HT-29 (cell line): ENCODE measurements around the gene KRTAP12-3. TPM values are rescaled to one million over a fixed set of nuclear protein-coding genes. Genes with fewer than 3 reads are reported as not detected.
"Not testable (repeated sequence)": the region's sequence is repeated elsewhere in the genome, so short reads cannot be mapped to it uniquely, and the experiment has no call there.

ENCODE experiments used
- DNase-seq: peaks from one replicate; pipeline ENCODE4 v3.0.0-alpha.2; 2015; ENCODE audit warnings: low spot score
- total RNA-seq: library from RNA; depleted of rRNA; stranded (reverse); fragments of >200 nt; shearing (Covaris generic); gene quantifications from 2 replicates; pipeline ENCODE4 v1.2.3, GENCODE V29; 2014

The KRTAP12-3 gene
- total RNA-seq, 1 experiment from 2014 or later = not detected

- DNase-seq = no peak
Observed at GRCh38 chr21:44650265-44650972, 7.3 kb upstream of the KRTAP12-3 start.

DNA sequence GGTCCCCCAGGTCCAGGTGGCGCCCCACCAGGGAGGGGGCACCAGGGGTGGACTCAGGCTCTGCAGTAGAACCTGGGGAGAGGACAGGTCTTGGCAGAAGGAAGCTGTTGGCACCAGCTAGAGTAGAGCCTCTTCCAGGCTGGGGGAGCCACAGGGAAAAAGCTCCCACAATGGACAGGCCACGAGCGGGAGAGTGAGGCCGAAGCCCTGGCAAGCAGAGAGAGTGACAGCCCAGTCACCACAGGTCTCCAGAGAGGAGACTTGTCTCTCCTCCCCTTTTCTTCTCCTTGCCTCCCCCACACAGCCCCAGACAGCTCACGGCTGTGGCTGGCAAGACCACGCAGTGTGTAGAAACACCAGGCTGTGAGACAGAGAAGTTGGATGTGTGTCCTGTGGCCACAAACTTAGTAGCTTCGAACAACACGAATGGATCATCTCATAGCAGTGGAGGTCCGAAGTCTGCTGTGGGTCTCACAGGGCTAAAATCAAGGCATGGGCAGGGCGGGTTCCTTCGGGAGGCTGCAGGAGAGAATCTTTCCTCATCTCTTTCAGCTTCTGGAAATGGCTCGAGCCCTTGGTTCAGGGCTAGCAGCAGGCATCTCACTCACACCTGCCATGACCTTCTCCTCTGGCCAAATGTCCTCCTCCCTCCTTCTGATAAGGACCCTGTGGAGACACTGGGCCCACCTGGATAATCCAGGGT lies 6.6 kb upstream of the KRTAP12-3 start:
- DNase-seq = no peak

DNA sequence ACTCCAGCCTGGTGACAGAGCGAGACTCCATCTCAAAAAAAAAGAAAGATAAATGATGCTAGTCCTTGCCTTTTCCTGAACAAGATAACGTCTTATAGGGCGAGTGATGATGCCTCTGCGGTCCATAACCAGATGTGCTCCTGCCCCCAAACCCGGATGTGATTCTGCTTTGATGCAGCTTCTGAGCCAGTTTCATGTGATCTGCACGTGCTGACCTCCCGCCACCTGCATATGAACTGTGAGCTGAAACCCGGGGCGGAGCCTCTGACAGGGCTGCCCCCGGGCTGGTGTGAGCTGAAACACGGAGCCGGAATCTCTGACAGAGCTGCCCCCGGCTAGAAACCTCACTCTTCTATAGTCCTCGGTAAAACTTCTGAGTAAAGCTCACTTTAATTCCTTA lies 4.6 kb upstream of the KRTAP12-3 start:
- no peak for DNase-seq

DNA sequence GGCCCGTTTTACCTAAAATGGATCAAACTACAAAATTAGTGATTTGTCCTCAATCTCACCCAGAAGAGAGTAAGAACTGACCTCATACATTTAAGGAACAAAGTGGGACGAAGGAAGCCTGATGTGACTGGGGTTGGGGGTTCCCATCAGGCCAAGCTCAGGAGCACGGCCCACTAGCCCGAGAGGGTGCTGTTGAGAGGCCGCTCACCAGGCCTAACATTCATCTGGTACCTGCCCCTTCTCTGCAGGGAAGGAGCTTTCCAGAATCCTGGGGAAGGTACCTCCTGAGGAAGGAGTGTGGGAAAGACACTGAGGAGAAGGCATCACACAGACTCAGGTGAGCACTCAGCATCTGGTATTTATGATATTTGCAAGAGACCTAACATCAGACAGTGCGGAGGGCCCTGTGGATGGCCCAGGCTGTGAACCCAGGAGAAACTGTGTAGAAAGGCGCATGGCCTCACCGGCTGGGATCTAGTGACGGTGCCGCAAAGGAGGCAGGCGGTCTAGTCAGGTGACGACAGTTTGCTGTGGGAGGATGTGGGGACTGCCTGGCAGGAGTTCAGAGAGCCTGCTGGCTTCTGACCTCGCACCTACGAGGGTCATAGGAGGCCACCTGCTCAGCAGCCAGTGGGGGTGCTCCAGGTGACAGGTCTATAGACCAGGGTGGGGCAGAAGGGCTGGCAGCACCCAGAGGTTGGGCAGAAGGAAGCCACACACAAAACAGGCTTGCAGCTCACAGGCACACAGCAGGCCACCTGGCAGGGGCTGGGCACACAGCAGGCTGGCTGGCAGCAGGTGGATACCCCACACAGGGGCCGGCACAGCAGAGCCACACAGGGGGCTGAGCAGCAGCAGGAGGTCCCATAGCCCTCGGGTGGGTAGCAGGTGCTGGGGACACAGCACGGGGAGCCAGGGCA lies 3.8 kb upstream of the KRTAP12-3 start:
- DNase-seq = no peak

GRCh38 chr21:44654576-44655175 lies 3.1 kb upstream of the KRTAP12-3 start, which contains the start of gene KRTAP12-4:
TSS of gene KRTAP12-4 (minus strand) at chr21:44654659. CDS start at chr21:44654614, 45 bp downstream.
- no peak for DNase-seq

GRCh38 chr21:44656868-44657267 lies 864 bp upstream of the KRTAP12-3 start:
- DNase-seq = no peak

- no peak for DNase-seq
Observed at GRCh38 chr21:44658541-44658910, 794 bp downstream of the KRTAP12-3 start.

DNA sequence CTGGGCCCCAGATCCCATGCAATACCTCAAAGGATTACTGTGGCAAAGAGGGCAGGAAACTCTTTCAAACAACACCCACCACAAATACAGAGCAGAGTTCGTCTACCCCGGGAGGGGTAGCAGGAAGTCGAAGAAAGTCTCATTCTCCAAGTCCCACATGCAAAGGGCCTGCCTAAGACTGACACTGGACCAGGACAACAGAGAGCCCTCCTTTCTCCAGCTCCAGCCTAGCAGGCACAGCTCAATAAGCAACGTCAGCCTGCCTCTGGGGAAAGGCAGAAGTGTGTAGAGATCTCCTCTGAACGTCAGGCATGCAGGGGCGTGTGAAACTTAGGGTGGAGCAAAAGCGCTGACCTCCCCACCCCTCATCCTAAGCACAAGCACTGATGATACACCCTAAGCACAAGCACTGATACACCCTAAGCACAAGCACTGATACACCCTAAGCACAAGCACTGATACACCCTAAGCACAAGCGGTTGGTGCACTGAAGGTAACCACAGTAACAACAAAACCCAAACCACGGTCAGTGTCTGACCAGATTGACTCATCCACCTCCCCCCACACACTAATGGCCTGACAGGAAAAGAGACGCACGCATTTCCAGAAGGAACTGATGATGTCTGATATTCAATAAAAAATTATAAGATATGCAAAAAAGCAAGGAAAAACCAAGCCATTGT lies 1.3 kb downstream of the KRTAP12-3 start:
- DNase-seq = no peak

DNA sequence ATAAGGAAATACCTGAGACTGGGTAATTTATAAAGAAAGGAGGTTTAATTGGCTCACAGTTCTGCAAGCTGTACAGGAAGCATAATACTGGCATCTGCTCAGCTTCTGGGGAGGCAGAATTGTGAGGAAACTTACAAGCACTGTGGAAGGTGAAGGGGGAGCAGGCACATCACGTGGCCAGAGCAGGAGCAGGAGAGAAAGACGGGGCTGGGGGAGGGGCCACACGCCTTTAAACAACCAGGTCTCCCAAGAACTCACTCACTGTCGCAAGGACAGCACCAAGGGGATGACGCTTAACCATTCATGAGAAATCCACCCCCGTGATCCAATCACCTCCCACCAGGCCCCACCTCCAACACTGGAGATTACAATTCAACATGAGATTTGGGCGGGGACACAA lies 3.8 kb downstream of the KRTAP12-3 start:
- DNase-seq = not testable (repeated sequence)

DNA sequence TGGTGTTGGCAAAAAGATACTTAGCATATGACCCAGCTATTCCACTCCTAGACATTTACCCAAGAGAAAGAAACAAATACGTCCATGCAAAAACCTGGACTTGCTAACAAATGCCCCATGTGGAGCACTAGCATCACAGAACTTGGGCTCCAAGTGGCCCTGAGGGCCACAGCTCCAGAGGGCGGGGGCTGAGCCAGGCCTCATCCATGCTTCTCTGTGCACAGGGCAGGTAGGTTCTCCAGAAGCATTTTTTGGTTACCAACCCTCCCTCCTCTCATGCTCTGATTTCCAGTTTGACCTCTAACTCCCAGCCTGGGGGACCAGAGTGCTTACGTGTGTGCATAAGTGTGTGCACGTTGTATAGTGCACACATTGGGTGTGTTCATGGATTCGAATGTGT lies 7.0 kb downstream of the KRTAP12-3 start:
- DNase-seq = no peak

- DNase-seq = no peak
Observed at GRCh38 chr21:44666401-44667320, 8.9 kb downstream of the KRTAP12-3 start, which contains the start of gene KRTAP12-2. TSS of gene KRTAP12-2 (minus strand) at chr21:44666927. CDS start at chr21:44666886, 41 bp downstream.

GRCh38 chr21:44667612-44668011 lies 9.9 kb downstream of the KRTAP12-3 start:
- DNase-seq = no peak

GRCh38 chr21:44670642-44671432 lies 13.1 kb downstream of the KRTAP12-3 start:
- DNase-seq = no peak

DNA sequence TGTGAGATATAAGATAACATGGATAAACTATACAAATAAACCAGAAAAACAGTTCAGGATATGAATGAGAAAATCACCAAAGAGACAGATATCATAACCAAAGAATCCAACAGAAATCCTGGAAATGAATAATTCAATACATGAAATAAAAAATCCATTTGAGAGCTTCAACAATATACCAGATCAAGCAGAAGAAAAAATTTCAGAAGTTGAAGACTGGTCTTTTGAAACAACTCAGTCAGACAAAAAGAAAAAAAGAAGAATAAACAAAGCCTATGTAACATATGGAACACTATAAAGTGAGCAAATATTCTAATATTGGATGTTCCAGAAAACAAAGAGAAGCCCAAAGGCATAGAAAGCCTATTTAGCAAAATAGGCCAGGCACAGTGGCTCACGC lies 14.2 kb downstream of the KRTAP12-3 start:
- no peak for DNase-seq

GRCh38 chr21:44677881-44678280 lies 20.1 kb downstream of the KRTAP12-3 start:
- no peak for DNase-seq

GRCh38 chr21:44681152-44681551 lies 23.4 kb downstream of the KRTAP12-3 start:
- DNase-seq = no peak

GRCh38 chr21:44681861-44682579 lies 24.3 kb downstream of the KRTAP12-3 start, which contains the start of gene KRTAP12-1:
TSS of gene KRTAP12-1 (minus strand) at chr21:44682163. CDS start at chr21:44682123, 40 bp downstream.
- no peak for DNase-seq

GRCh38 chr21:44682580-44683151 lies 24.9 kb downstream of the KRTAP12-3 start:
- no peak for DNase-seq
